Loucy (cell line): ENCODE data around the gene NLRP10.
"Not testable (repeated sequence)": the region's sequence is repeated elsewhere in the genome, so short reads cannot be mapped to it uniquely, and the experiment has no call there.

ENCODE experiments used
- CTCF ChIP-seq: fragments of 200-600 bp; sonication (generic); conservative IDR thresholded peaks from 2 replicates; pipeline ENCODE4 v1.5.1; 2014; ENCODE audit warnings: mild to moderate bottlenecking, antibody characterized with exemption, low read length
- EZH2phosphoT487 ChIP-seq: fragments of 200-600 bp; IDR thresholded peaks from 2 replicates; pipeline ENCODE4 v1.6.1; 2018; ENCODE audit warnings: antibody characterized with exemption, mild to moderate bottlenecking, moderate library complexity, borderline replicate concordance

- not testable (repeated sequence) for TF ChIP-seq CTCF, EZH2phosphoT487
Observed at GRCh38 chr11:7987560-7987883, 22.3 kb upstream of the NLRP10 start.
